T follicular helper cell (primary cell): ENCODE results near the gene MAPRE3.

Experiments
- DNase-seq: peaks from one replicate; pipeline ENCODE4 v3.0.0-alpha.2; 2020; ENCODE audit warnings: low read depth

Gene MAPRE3

GRCh38 chr2:26983746-26984145 is 13.3 kb downstream of the MAPRE3 start:
- DNase-seq, result no peak

GRCh38 chr2:26985807-26986206 is 15.4 kb downstream of the MAPRE3 start:
- DNase-seq, result no peak

DNA sequence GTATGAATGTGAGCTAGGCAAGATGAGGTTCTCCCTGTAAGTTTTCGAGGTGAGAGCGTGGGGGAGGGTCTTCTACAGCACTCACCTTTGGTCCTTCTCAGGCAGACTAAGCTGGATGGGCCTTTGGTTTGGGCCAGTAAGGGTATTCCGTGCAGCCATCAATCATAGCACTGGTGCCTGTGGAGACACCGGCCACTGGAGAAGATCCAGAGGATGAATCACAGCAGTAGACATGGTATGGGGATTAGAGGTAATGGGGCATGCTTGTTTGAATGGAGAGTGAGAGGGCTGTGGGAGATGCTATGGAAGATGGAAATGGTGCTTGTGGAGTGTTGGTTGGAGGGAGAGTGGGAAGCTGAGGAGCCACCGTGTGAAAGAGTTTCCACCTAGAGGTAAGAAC is 16.1 kb downstream of the MAPRE3 start:
- DNase-seq, result no peak

DNA sequence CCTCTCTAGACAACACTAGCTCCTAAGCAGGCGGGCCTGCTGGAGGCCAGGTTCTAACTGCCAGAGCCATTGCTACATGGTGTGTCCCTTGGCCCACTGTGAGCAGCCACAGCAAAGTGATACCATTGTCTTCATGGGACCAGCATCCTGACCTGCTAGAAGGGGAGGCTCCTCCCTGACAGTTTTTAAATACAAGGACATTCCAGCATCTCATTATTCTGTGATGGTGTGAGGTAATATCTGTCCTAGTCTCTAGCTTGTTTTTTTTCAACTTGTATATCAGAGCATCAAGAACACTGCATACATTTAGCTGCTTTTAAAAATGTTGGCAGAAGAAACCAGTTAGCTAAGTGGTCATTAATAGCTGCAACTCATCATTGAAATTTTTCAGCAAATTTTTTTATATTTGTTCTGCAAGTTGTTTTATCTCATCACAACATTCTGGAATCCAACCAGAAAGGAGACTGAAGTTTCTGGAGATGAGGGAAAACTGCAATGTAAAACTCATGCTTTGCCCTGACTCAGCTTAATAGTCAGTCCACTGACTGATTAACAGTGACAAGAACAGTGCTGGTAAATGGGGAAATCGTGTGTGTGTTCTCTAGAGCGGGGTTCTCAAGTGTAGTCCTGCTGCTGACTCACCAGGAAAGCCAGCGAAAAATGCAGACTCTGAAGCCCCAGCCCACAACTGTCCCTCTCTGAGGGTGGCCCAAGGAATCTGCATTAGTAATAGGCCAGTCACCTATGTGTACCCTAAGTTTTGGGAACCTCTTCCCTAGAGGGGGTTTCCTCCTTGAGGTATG is 17.8 kb downstream of the MAPRE3 start:
- DNase-seq, result no peak

- no peak for DNase-seq
These were observed 18.7 kb downstream of the MAPRE3 start for GRCh38 chr2:26989156-26989555.

- no peak for DNase-seq
These were observed 21.3 kb downstream of the MAPRE3 start for GRCh38 chr2:26991717-26992116.

DNA sequence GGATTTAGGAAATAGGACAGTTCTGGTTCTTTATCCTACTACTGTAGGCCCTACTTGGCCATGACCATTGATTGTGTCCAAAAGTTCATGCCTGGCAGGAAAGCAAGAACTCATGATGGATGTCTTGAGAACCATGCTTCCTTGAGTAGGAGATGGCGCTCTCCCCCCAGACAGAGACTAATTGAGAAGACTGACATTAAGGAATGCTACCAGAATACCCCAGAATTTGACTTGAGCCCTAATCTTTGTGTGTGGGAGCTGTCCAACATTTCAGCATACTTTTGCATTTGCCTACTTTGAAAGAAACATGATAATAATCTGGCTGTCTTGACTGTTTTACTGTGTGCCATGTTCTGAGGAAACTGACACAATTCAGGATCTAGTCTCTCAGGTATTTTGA is 23.3 kb downstream of the MAPRE3 start:
- DNase-seq, result no peak

- DNase-seq, result no peak
These were observed 24.5 kb downstream of the MAPRE3 start for GRCh38 chr2:26994983-26995382.

DNA sequence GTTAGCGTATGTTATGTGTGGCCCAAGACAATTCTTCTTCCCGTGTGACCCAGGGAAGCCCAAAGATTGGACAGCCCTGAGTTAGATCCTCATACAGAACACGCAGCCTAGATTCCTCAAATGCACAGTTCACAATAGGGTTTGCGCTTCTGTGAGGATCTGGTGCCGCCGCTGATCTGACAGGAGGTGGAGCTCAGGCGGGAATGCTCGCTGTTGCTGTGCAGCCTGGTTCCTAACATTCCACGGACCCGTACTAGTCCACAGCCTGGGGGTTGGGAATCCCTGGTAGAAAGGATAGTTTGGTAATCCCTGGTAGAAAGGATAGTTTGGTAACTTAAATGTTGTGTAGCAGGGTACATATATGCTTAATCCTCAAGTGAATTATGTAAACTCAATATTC is 27.0 kb downstream of the MAPRE3 start:
- no peak for DNase-seq

DNA sequence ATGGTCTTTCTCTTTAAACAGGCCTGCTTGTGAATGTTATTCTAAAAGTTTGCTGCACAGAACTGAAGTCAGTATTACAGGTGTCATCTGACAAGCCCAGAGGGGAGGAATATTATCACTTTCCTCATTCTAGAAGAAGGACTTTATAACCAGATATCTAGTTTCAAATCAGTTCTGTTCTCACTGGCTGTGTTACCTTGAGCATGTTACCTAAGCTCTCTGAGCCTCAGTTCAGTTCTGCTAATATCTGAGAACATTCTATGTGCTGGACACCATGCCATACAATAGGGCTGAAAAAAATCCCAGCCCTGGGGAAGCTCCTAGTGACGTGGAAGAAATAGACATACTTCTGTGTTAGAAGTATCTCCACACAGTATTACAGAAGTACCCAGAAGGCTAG is 27.9 kb downstream of the MAPRE3 start:
- DNase-seq, result no peak

GRCh38 chr2:27000228-27000627 is 29.8 kb downstream of the MAPRE3 start:
- no peak for DNase-seq

- DNase-seq, result no peak
These were observed 30.6 kb downstream of the MAPRE3 start for GRCh38 chr2:27000995-27001394.

GRCh38 chr2:27001950-27002349 is 31.5 kb downstream of the MAPRE3 start:
- no peak for DNase-seq

- DNase-seq, result no peak
These were observed 32.6 kb downstream of the MAPRE3 start for GRCh38 chr2:27003007-27003406.

DNA sequence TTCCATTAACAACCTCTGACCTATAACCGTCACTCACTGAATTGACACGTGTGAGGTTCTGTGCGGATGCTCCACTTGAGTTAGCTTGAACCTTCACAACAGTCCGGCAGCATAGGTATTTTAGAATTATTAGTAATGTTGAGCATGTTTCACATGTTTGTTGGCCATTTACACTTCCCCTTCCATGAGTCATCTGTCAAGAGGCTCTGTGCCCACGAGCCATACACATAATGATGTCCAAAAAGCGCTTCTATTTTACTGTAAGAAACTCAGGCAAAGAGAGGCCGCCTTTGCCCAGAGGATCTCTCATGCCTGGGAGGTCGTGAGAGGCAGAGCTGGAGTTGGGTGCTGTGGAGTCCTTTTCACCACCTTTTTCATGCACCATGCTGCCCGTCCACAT is 33.4 kb downstream of the MAPRE3 start:
- no peak for DNase-seq

- no peak for DNase-seq
These were observed 36.4 kb downstream of the MAPRE3 start for GRCh38 chr2:27006602-27007415.

DNA sequence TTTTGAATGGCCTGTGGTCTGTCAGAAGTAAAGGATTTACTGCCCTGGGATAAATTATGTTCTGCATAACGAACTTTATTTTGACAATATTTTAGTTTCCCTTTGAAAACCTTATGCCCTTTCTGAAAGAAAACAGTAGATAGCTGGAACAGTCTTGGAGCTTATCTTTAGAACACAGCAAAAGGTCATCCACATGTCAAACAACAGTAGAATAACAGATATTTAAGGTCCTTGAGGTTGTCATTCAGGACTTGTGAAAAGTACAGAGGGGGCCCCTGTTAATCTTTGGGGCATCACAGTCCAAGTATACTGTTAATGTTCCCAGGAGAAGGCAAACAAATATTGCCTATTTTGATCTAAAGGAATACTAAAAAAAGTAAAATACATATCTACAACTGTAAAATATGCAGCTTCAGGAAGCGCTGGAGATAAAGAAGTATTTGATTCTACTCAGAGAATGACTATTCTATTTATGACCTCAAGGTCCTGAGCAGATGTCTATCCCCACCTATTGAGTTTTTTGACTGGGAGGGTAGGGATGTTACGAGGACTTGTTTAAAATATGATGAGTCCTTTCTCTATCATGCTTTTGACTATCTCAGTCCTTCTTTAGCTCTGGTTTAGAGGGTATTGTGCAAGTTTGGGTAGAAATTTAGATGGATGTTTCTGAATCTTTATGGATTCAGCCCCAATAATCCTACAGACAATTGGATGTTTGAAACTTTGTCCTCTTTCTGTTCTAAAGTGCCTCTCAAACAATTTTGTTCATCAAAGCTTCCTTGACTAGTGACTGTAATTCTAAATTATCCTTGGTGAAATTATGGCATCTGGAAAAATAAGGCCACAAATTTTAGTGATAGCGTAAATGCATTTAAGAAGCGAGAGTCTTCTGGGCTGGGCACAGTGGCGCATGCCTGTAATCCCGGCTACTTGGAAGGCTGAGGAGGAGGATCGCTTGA is 37.3 kb downstream of the MAPRE3 start:
- no peak for DNase-seq

DNA sequence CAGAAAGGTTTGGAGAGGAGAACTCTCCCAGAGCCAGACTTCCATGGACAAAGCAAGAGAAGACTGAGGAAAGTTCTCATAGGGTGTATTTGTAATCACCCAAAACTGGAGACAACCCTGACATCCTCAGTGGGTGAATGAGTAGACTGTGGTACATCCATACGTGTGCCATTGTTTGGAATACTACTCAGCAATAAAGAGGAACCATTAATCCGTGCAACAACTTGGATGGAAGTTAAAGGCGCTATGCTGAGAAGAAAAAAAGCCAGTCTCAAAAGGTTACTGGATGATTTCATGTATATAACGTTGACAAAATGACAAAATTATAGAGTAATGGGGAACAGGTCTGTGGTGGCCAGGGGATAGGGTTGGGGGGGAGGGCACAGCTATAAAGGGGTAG is 38.2 kb downstream of the MAPRE3 start:
- DNase-seq, result no peak

DNA sequence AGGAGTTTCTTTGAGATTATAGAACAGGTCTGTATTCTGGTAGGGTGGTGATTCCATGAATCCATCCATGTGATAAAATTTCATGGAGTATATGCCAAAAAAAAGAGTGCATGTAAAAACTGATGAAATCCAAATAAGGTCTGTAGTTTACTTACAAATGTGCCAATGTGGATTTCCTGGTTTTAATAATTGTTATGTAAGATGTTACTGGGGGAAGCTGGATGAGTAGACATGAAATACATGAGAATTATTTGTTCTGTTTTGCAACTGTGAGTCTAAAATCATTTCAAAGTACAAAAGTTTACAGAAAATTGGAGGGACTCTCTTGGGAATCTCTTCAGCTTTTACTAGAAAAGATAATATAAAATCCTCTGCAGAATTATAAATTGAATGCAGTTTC is 38.6 kb downstream of the MAPRE3 start:
- no peak for DNase-seq

GRCh38 chr2:27009716-27010115 is 39.3 kb downstream of the MAPRE3 start:
- DNase-seq, result no peak

GRCh38 chr2:27010139-27010538 is 39.7 kb downstream of the MAPRE3 start:
- no peak for DNase-seq

DNA sequence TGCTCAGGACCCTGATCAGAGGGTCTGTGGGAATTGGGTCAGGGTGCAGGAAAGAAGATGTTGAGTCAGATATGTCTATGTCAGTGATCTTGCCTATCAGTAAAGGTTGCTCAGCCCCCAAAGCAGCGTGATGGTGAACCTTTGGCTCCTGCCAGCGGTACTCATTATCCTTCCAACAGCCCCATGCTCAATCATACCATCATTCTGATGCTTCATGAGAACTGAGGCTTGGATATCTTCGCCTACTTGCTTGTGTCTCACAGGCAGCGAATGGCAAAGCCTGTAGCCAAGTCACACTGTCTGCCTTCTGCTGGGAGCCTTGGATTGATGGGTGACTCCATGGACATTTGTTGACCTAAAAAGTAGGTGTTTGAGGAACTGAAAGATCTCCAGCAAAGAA is 43.3 kb downstream of the MAPRE3 start:
- DNase-seq, result no peak
